ENCODE results near the gene RYR1.
"Not testable (repeated sequence)": the region's sequence is repeated elsewhere in the genome, so short reads cannot be mapped to it uniquely, and the experiment has no call there.

Gene RYR1

GRCh38 chr19:38555200-38555599 lies 121.7 kb downstream of the RYR1 start:
- DNase-seq: no peak

GRCh38 chr19:38556521-38557174 lies 123.2 kb downstream of the RYR1 start:
- no peaks in the 10 kb centered on the region for H3K36me3 ChIP-seq (replicated peaks)
- no peak overlapping the region for H3K4me3 ChIP-seq (ENCODE audit: low read depth, low read length)
- H3K27me3 ChIP-seq (replicated peaks): no peaks in the 10 kb centered on the region
- TF ChIP-seq CTCF (IDR thresholded peaks at IDR 0.05; ENCODE audit: low read depth, low read length, missing control alignments): peak; percentile 32
- no peak for DNase-seq
- H3K27ac ChIP-seq: no peak overlapping the region
- in situ Hi-C loops (cut with HindIII; ENCODE audit: low pct_ligation_motif_present, low sequenced_read_pairs): no loop called here

More at GRCh38 chr19:38555200-38555599, 121.7 kb downstream of the RYR1 start:
- in situ Hi-C loops (cut with HindIII; ENCODE audit: low pct_ligation_motif_present, low sequenced_read_pairs): no loop called here
- Histone ChIP-seq H3K27me3 (replicated peaks) (no peaks in the 10 kb centered on the region), H3K4me3 (ENCODE audit: low read depth, low read length) (no peak overlapping the region), H3K36me3 (replicated peaks) (no peaks in the 10 kb centered on the region), H3K27ac (no peak overlapping the region)
- no peak for TF ChIP-seq CTCF (IDR thresholded peaks at IDR 0.05; ENCODE audit: low read depth, low read length, missing control alignments)

- no peaks in the 10 kb centered on the region for H3K36me3 ChIP-seq (replicated peaks)
- no peak for TF ChIP-seq CTCF (IDR thresholded peaks at IDR 0.05; ENCODE audit: low read depth, low read length, missing control alignments)
- no peak for DNase-seq
These were observed 123.8 kb downstream of the RYR1 start for GRCh38 chr19:38557205-38557799.

GRCh38 chr19:38558933-38559332 lies 125.4 kb downstream of the RYR1 start:
- in situ Hi-C loops (cut with HindIII; ENCODE audit: low pct_ligation_motif_present, low sequenced_read_pairs): not testable (repeated sequence)

More at GRCh38 chr19:38557205-38557799, 123.8 kb downstream of the RYR1 start:
- no peaks in the 10 kb centered on the region for H3K27me3 ChIP-seq (replicated peaks)
- no peak overlapping the region for H3K27ac ChIP-seq
- H3K4me3 ChIP-seq (ENCODE audit: low read depth, low read length): no peak overlapping the region
- in situ Hi-C loops (cut with HindIII; ENCODE audit: low pct_ligation_motif_present, low sequenced_read_pairs): no loop called here

GRCh38 chr19:38559428-38560401 lies 126.2 kb downstream of the RYR1 start:
- Histone ChIP-seq H3K4me3 (ENCODE audit: low read depth, low read length) (no peak overlapping the region), H3K36me3 (replicated peaks) (no peaks in the 10 kb centered on the region), H3K27me3 (replicated peaks) (peaks cover 3% of the 10 kb centered on the region), H3K27ac (no peak overlapping the region)
- no peak for DNase-seq
- in situ Hi-C loops (cut with HindIII; ENCODE audit: low pct_ligation_motif_present, low sequenced_read_pairs): no loop called here
- no peak for TF ChIP-seq CTCF (IDR thresholded peaks at IDR 0.05; ENCODE audit: low read depth, low read length, missing control alignments)

More at GRCh38 chr19:38558933-38559332, 125.4 kb downstream of the RYR1 start:
- not testable (repeated sequence) for H3K36me3 ChIP-seq (replicated peaks); H3K27me3 ChIP-seq (replicated peaks); H3K4me3 ChIP-seq (ENCODE audit: low read depth, low read length); H3K27ac ChIP-seq; DNase-seq

Measured in brain microvascular endothelial cell (primary cell).